H1 (cell line): ENCODE data around the gene HECTD4. TPM values are rescaled to one million over a fixed set of nuclear protein-coding genes. Genes with fewer than 3 reads are reported as not detected.

Source experiments
- TCF12 ChIP-seq: IDR thresholded peaks from 2 replicates; pipeline ENCODE4 v1.6.1; 2011; ENCODE audit warnings: low read depth, mild to moderate bottlenecking, low read length
- polyA plus RNA-seq, 7 experiments: library from polyadenylated mRNA; depleted of rRNA in 3 of 7; stranded (reverse) in 5 of 7; unstranded in 2 of 7; fragments of >200 nt in 5 of 7; fragments of 200-250 nt in 2 of 7; gene quantifications; 1 replicate in 5 of 7; 2 replicates in 1 of 7; 4 replicates in 1 of 7; pipeline versions ENCODE4 v1.2.1 to v1.2.3, GENCODE V29; 2011 to 2013; ENCODE audit warnings: missing spikeins in 2 of 7, mixed read lengths in 2 of 7
- total RNA-seq: library from RNA; stranded (reverse); fragmentation: NEBNext Ultra II Directional; extraction: Animal tissue kit (Norgen Biotek cat#: 25700); gene quantifications from 2 replicates; pipeline ENCODE4 v1.2.1, GENCODE V29; 2021

HECTD4 gene
- total and polyA plus RNA-seq, 2 of the 8 experiments (the other 6 are each of a cell fraction or from before 2014, with no cell fraction given), result 6.5 to 33.7 TPM

DNA sequence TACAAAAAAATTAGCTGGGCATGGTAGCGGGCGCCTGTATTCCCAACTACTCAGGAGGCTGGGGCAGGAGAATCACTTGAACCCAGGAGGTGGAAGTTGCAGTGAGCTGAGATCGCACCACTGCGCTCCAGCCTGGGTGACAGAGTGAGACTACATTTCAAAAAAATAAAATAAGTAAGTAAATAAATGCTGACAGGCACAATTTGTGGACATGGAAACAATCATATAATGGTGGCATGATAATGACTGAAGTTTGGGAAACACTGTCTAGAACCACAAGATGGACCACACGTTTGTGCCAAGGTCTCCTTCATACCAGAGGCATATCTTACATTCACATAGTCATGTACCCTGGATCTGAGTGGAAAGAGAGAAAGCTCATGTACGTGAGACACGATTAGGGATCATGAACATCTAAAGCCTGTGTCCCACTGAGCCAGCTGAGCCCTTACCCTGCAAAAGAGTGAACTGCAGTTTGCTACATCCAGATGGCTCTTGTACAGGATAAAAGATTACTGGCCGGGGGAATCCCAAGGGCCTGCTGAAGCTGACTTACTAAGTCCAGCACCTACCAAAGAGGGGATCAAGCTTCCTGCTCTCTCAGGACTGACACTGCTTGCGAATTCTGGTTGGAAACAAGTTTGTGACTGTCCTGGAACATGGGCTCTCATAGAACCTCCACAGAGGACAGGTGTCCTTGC, 194.0 kb downstream of the HECTD4 start (continued):
- no peak for TF ChIP-seq TCF12
